T-helper 9 cell (primary cell): ENCODE data around the gene S1PR2.

Experiments
- DNase-seq: peaks from one replicate; pipeline ENCODE4 v3.0.0-alpha.2; 2020
- total RNA-seq, 2 donors: gene quantifications; one replicate each; lab custom pipeline; 2026; lab: John Stamatoyannopoulos, UW

The S1PR2 gene
- 29.2 to 33.8 reads per million in 2 donors for total RNA-seq

- peak; percentile 82 for DNase-seq
These were observed at the start of gene S1PR2 for GRCh38 chr19:10230861-10231611. Gene S1PR2 (minus strand): TSS chr19:10231331. CDS start chr19:10224905, 6,426 bp downstream.

- DNase-seq = no peak
These were observed 48.8 kb upstream of the S1PR2 start for GRCh38 chr19:10279737-10280442.

- no peak for DNase-seq
These were observed 47.8 kb upstream of the S1PR2 start for GRCh38 chr19:10278935-10279334.

GRCh38 chr19:10277795-10278589, 46.9 kb upstream of the S1PR2 start:
- no peak for DNase-seq

GRCh38 chr19:10274589-10274988, 43.5 kb upstream of the S1PR2 start:
- DNase-seq = no peak

GRCh38 chr19:10271543-10272086, 40.5 kb upstream of the S1PR2 start:
- DNase-seq = peak; percentile 37

- peak; percentile 63 for DNase-seq
These were observed 39.7 kb upstream of the S1PR2 start, which contains the start of gene ICAM1 for GRCh38 chr19:10270616-10271394. Gene ICAM1 (plus strand): TSS chr19:10271120. CDS start chr19:10271160, 40 bp downstream.

GRCh38 chr19:10270180-10270615, 39.1 kb upstream of the S1PR2 start:
- peak; percentile 58 for DNase-seq

GRCh38 chr19:10269333-10270179, 38.4 kb upstream of the S1PR2 start:
- peak; percentile 86 for DNase-seq

GRCh38 chr19:10268071-10268470, 36.9 kb upstream of the S1PR2 start:
- DNase-seq = no peak

GRCh38 chr19:10266706-10267105, 35.6 kb upstream of the S1PR2 start:
- DNase-seq = no peak

GRCh38 chr19:10262771-10263170, 31.6 kb upstream of the S1PR2 start:
- DNase-seq = no peak

GRCh38 chr19:10260141-10260584, 29.0 kb upstream of the S1PR2 start:
- DNase-seq = no peak

- DNase-seq = peak; percentile 83
These were observed 28.2 kb upstream of the S1PR2 start for GRCh38 chr19:10259162-10259905.

GRCh38 chr19:10258080-10258710, 27.1 kb upstream of the S1PR2 start:
- DNase-seq = no peak

GRCh38 chr19:10256970-10257615, 26.0 kb upstream of the S1PR2 start:
- no peak for DNase-seq

- DNase-seq = no peak
These were observed 25.4 kb upstream of the S1PR2 start for GRCh38 chr19:10256551-10256950.

- DNase-seq = no peak
These were observed 24.2 kb upstream of the S1PR2 start for GRCh38 chr19:10255358-10255757.

GRCh38 chr19:10254244-10254643, 23.1 kb upstream of the S1PR2 start:
- no peak for DNase-seq
